A549 (cell line): ENCODE measurements around the gene CLDND2. TPM values are rescaled to one million over a fixed set of nuclear protein-coding genes. Genes with fewer than 3 reads are reported as not detected.
A peak's percentile ranks its signal among the peaks of the same experiment; 100 is the strongest.

Source experiments
- ATAC-seq, 2 experiments: fragments of 200-7000 bp in 1 of 2; fragments of >200 bp in 1 of 2; cut with Nextera tagmentation in 1 of 2; cut with Tn5 transposase in 1 of 2; 3 replicates each; pipeline versions ENCODE4 v1.8.0 to v1.9.1; 2018 to 2020; ENCODE audit warnings: mild to moderate bottlenecking in 1 of 2, moderate library complexity in 1 of 2
- CTCF ChIA-PET: fragments of 300-600 bp; sonication (Branson Sonifier 250); formaldehyde crosslinking; extraction: SDS; loops from one replicate; lab custom pipeline; 2021; ENCODE audit warnings: antibody characterized with exemption, inconsistent platforms; lab: Yijun Ruan, JAX
- POLR2A ChIA-PET: fragments of 350-600 bp; formaldehyde crosslinking; extraction: SDS; loops from one replicate; lab custom pipeline; 2021; ENCODE audit warnings: antibody characterized with exemption, inconsistent platforms; lab: Yijun Ruan, JAX
- DNase-seq, 2 experiments: peaks; one replicate each; pipeline versions ENCODE4 v3.0.0 to v3.0.0-alpha.2; 2011 to 2016; ENCODE audit warnings: low read depth in 1 of 2, low spot score in 1 of 2
- FAIRE-seq: peaks from 2 replicates; lab custom pipeline; 2011; peaks lifted over from hg19 to GRCh38; lab: Jason Lieb, UNC
- H3K27ac ChIP-seq, 2 experiments: fragments of >200 bp; sonication (Bioruptor Twin); formaldehyde crosslinking; 3 replicates each; pipeline ENCODE4 v1.5.1; 2016 to 2017
- H3K4me1 ChIP-seq: fragments of >200 bp; sonication (Bioruptor Twin); formaldehyde crosslinking; 3 replicates; pipeline ENCODE4 v1.6.1; 2016
- H3K4me2 ChIP-seq: fragments of >200 bp; sonication (Bioruptor Twin); formaldehyde crosslinking; 3 replicates; pipeline ENCODE4 v1.6.1; 2016
- H3K4me3 ChIP-seq: fragments of >200 bp; sonication (Bioruptor Twin); formaldehyde crosslinking; 3 replicates; pipeline ENCODE4 v1.5.1; 2016
- H3K9me3 ChIP-seq: fragments of >200 bp; sonication (Bioruptor Twin); formaldehyde crosslinking; 3 replicates; pipeline ENCODE4 v1.6.1; 2016
- ATOH8 ChIP-seq: fragments of 250-450 bp; sonication (Bioruptor Pico); IDR thresholded peaks from 2 replicates; pipeline ENCODE4 v1.5.0; 2020; ENCODE audit warnings: low read depth, mild to moderate bottlenecking, moderate library complexity
- BHLHE40 ChIP-seq: IDR thresholded peaks from 2 replicates; pipeline ENCODE4 v1.6.1; 2012; ENCODE audit warnings: low read depth, low read length, inconsistent platforms
- CHD2 ChIP-seq: fragments of 150-350 bp; IDR thresholded peaks from 2 replicates; pipeline ENCODE4 v1.6.1; 2014; ENCODE audit warnings: low read length; ENCODE audit not compliant: partially characterized antibody
- E2F6 ChIP-seq: IDR thresholded peaks from 2 replicates; pipeline ENCODE4 v1.6.1; 2012; ENCODE audit warnings: low read depth, borderline replicate concordance
- ELK1 ChIP-seq: fragments of 150-350 bp; IDR thresholded peaks from 2 replicates; pipeline ENCODE4 v1.6.1; 2014; ENCODE audit warnings: low read depth, mild to moderate bottlenecking, low read length
- FOXS1 ChIP-seq: fragments of 250-450 bp; sonication (Bioruptor Pico); IDR thresholded peaks from 2 replicates; pipeline ENCODE4 v1.5.0; 2020; ENCODE audit warnings: mild to moderate bottlenecking, moderate library complexity
- HES2 ChIP-seq: fragments of >200 bp; sonication (Bioruptor Twin); formaldehyde crosslinking; IDR thresholded peaks from 2 replicates; pipeline ENCODE4 v1.6.1; 2016
- HMGXB4 ChIP-seq: fragments of 250-450 bp; sonication (Bioruptor Pico); IDR thresholded peaks from 2 replicates; pipeline ENCODE4 v1.5.0; 2021; ENCODE audit warnings: mild to moderate bottlenecking, moderate library complexity, borderline replicate concordance
- HOXA7 ChIP-seq: fragments of 250-450 bp; sonication (Bioruptor Pico); IDR thresholded peaks from 2 replicates; pipeline ENCODE4 v1.5.0; 2020; ENCODE audit warnings: mild to moderate bottlenecking, moderate library complexity
- HOXB5 ChIP-seq: fragments of 250-450 bp; sonication (Bioruptor Pico); IDR thresholded peaks from 2 replicates; pipeline ENCODE4 v1.5.0; 2020; ENCODE audit warnings: mild to moderate bottlenecking, moderate library complexity
- JUN ChIP-seq, 2 experiments: fragments of >200 bp; sonication (Bioruptor Twin); formaldehyde crosslinking; IDR thresholded peaks; 2 replicates in 1 of 2; 3 replicates in 1 of 2; pipeline ENCODE4 v1.6.1; 2016 to 2017
- JUNB ChIP-seq: fragments of >200 bp; sonication (Bioruptor Twin); formaldehyde crosslinking; IDR thresholded peaks from 2 replicates; pipeline ENCODE4 v1.6.1; 2016
- KDM1A ChIP-seq: fragments of 200-600 bp; sonication (generic); IDR thresholded peaks from 2 replicates; pipeline ENCODE4 v1.6.1; 2016; ENCODE audit warnings: low read depth, mild to moderate bottlenecking
- MAFK ChIP-seq: fragments of 450-650 bp; IDR thresholded peaks from 2 replicates; pipeline ENCODE4 v1.6.1; 2014; ENCODE audit not compliant: partially characterized antibody
- NPAS2 ChIP-seq: fragments of 250-450 bp; sonication (Bioruptor Pico); IDR thresholded peaks from 2 replicates; pipeline ENCODE4 v1.8.0; 2022; ENCODE audit warnings: mild to moderate bottlenecking, moderate library complexity, borderline replicate concordance
- POLR2A ChIP-seq: IDR thresholded peaks from 2 replicates; pipeline ENCODE4 v1.6.1; 2012; ENCODE audit warnings: mild to moderate bottlenecking, low read length
- TFCP2L1 ChIP-seq: fragments of 250-450 bp; sonication (Bioruptor Pico); IDR thresholded peaks from 2 replicates; pipeline ENCODE4 v1.5.0; 2021; ENCODE audit warnings: mild to moderate bottlenecking
- USF2 ChIP-seq: fragments of 450-650 bp; IDR thresholded peaks from 2 replicates; pipeline ENCODE4 v1.6.1; 2014; ENCODE audit warnings: antibody characterized with exemption
- ZFP36 ChIP-seq: fragments of 450-650 bp; IDR thresholded peaks from 2 replicates; pipeline ENCODE4 v1.6.1; 2014; ENCODE audit warnings: borderline replicate concordance; ENCODE audit not compliant: partially characterized antibody
- WGBS: methylation state at CpG from one replicate; pipeline ENCODE4 v1.1.6; 2017; ENCODE audit errors: missing lambda C conversion rate; 5-methylcytosine and 5-hydroxymethylcytosine counted together
- polyA plus RNA-seq, 4 experiments: library from polyadenylated mRNA; depleted of rRNA in 3 of 4; stranded (reverse); fragments of >200 nt; fragmentation: RNase III in 1 of 4; extraction: RNeasy Plus Mini Kit Qiagen cat#74134 plus additional on column Dnase treatment in 1 of 4; gene quantifications; 2 replicates in 3 of 4; 3 replicates in 1 of 4; pipeline ENCODE4 v1.2.3, GENCODE V29; 2011 to 2017

The CLDND2 gene
- polyA plus RNA-seq, 2 of the 4 experiments (the other 2 are of a cell fraction), result 1.1 to 2.8 TPM

- no peak for TF ChIP-seq ELK1
- TF ChIP-seq USF2, result no peak
- TF ChIP-seq ZFP36, result no peak
- TF ChIP-seq FOXS1 (CRISPR knock-in tag), result no peak
- no peak for TF ChIP-seq TFCP2L1 (CRISPR knock-in tag)
Observed at GRCh38 chr19:51331193-51331592, 37.6 kb downstream of the CLDND2 start (continued).

GRCh38 chr19:51330366-51330765 is 38.4 kb downstream of the CLDND2 start:
- WGBS, result 79% methylated on average over 4 of the region's 4 CpGs
- Histone ChIP-seq H3K4me2 (no peak overlapping the region), H3K4me1 (peaks cover 14% of the 10 kb centered on the region; the same call in 2 of the 3 replicates), H3K4me3 (no peak overlapping the region), H3K27ac (no peak overlapping the region), H3K9me3 (peaks cover 4% of the 10 kb centered on the region; the same call in 1 of the 3 replicates)
- TF ChIP-seq JUN (IDR thresholded peaks at IDR 0.05) (no peak), USF2 (0 out of 2 replicates have a peak, but pooled peaks have one; percentile 26), MAFK (no peak)
- no peak for DNase-seq
- FAIRE-seq, result no peak
- ChIA-PET POLR2A (no interaction called here), CTCF (interaction anchor here (0.6 to 1.3 kb wide), 4 partner anchors 8 to 91 kb away, joined by 3 to 4 read pairs (median 3); no protein-coding TSS in a partner anchor)
- no peak for ATAC-seq

GRCh38 chr19:51329411-51329810 is 39.4 kb downstream of the CLDND2 start:
- CTCF ChIA-PET, result interaction anchor here (1.2 to 1.6 kb wide), 4 partner anchors 9 to 70 kb away, joined by 3 to 4 read pairs (median 4); no protein-coding TSS in a partner anchor
- peaks cover 14% of the 10 kb centered on the region; the same call in 2 of the 3 replicates for H3K4me1 ChIP-seq
- H3K4me2 ChIP-seq, result no peak overlapping the region
- TF ChIP-seq MAFK, result no peak
- TF ChIP-seq BHLHE40, result no peak
- no peak for TF ChIP-seq E2F6
- no peak for TF ChIP-seq HES2
- TF ChIP-seq HOXB5, result no peak
- no peak for TF ChIP-seq CHD2
- no peak for TF ChIP-seq HOXA7 (CRISPR knock-in tag)
- no peak for TF ChIP-seq HMGXB4 (CRISPR knock-in tag)
- TF ChIP-seq NPAS2, result no peak
- TF ChIP-seq JUNB, result no peak
- TF ChIP-seq FOXS1 (CRISPR knock-in tag), result no peak
- TF ChIP-seq ATOH8 (CRISPR knock-in tag), result no peak
- TF ChIP-seq KDM1A, result no peak
- no peak for TF ChIP-seq POLR2A
- H3K27ac ChIP-seq, result no peak overlapping the region
- no peak for FAIRE-seq
- H3K9me3 ChIP-seq, result peaks cover 4% of the 10 kb centered on the region; the same call in 1 of the 3 replicates
- no peak for ATAC-seq
- 84% methylated on average over 5 of the region's 5 CpGs for WGBS
- no peak for DNase-seq
- POLR2A ChIA-PET, result interaction anchor here (2.1 kb wide), 1 partner anchor 10 kb away, joined by 8 read pairs; no protein-coding TSS in a partner anchor
- H3K4me3 ChIP-seq, result no peak overlapping the region
